SJCRH30 (cell line): Measurements from ENCODE around the gene KCNA5. TPM values are rescaled to one million over a fixed set of nuclear protein-coding genes. Genes with fewer than 3 reads are reported as not detected.

ENCODE experiments used
- DNase-seq, 2 experiments: peaks; one replicate each; pipeline ENCODE4 v3.0.0-alpha.2; 2015 to 2020
- H3K27ac ChIP-seq: fragments of 250-450 bp; sonication (Bioruptor Pico); 2 replicates; pipeline ENCODE4 v1.5.1; 2020; ENCODE audit warnings: mild to moderate bottlenecking, moderate library complexity
- H3K27me3 ChIP-seq: fragments of 250-450 bp; sonication (Bioruptor Pico); 2 replicates; pipeline ENCODE4 v1.5.1; 2020; ENCODE audit warnings: mild to moderate bottlenecking, moderate library complexity
- H3K36me3 ChIP-seq: fragments of 250-450 bp; sonication (Bioruptor Pico); 2 replicates; pipeline ENCODE4 v1.5.1; 2020; ENCODE audit warnings: mild to moderate bottlenecking, moderate library complexity
- H3K4me1 ChIP-seq: fragments of 250-450 bp; sonication (Bioruptor Pico); 2 replicates; pipeline ENCODE4 v1.5.1; 2020; ENCODE audit warnings: mild to moderate bottlenecking, moderate library complexity
- H3K4me3 ChIP-seq: fragments of 250-450 bp; sonication (Bioruptor Pico); 2 replicates; pipeline ENCODE4 v1.5.1; 2020; ENCODE audit warnings: mild to moderate bottlenecking, moderate library complexity
- H3K9me3 ChIP-seq: fragments of 250-450 bp; sonication (Bioruptor Pico); replicated peaks from 2 replicates; pipeline ENCODE4 v1.5.1; 2020; ENCODE audit warnings: mild to moderate bottlenecking, moderate library complexity
- total RNA-seq: library from RNA; depleted of rRNA; stranded (reverse); fragments of >200 nt; shearing (Covaris generic); gene quantifications from 2 replicates; pipeline ENCODE4 v1.2.3, GENCODE V29; 2014; rRNA removed

The KCNA5 gene
- total RNA-seq, 1 experiment from 2014 or later: not detected

DNA sequence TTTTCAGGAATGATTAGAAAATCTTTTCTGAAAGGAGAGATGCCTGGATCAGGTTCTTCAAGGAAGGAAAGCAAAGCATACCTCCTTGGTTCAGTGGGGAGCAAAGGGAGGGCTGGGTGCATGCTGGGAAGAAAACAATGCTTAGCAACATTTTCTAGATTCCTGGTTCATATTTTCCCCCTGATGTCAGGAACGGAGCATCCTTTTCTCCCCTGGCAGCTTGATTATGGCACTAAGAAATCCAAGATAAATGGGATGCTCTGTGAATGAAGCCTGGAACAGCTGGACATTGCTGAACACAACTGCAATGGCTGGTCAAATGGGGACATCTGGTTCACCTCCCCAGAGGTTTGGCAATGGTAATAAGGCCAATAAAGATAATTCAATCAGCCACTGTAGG, 50.9 kb downstream of the KCNA5 start:
- H3K27me3 ChIP-seq: no peaks in the 10 kb centered on the region; the same call in 1 of the 2 replicates
- no peak for DNase-seq
- H3K4me1 ChIP-seq: no peaks in the 10 kb centered on the region
- no peak overlapping the region for H3K4me3 ChIP-seq
- H3K9me3 ChIP-seq: no peaks in the 10 kb centered on the region
- H3K36me3 ChIP-seq: no peaks in the 10 kb centered on the region
- H3K27ac ChIP-seq: no peak overlapping the region

- no peaks in the 10 kb centered on the region; the same call in 1 of the 2 replicates for H3K27me3 ChIP-seq
- H3K27ac ChIP-seq: no peak overlapping the region
- no peaks in the 10 kb centered on the region for H3K4me1 ChIP-seq
- H3K9me3 ChIP-seq: no peaks in the 10 kb centered on the region
- H3K4me3 ChIP-seq: no peak overlapping the region
- DNase-seq: no peak
- H3K36me3 ChIP-seq: no peaks in the 10 kb centered on the region
These were observed 51.3 kb downstream of the KCNA5 start for GRCh38 chr12:5094986-5095385.

Other genes starting within 250 kb of the KCNA5 start
- gene KCNA1, start 134.0 kb upstream of the KCNA5 start, total RNA-seq: not detected in 2 replicates